ENCODE data around the gene NTHL1.

NTHL1 gene

DNA sequence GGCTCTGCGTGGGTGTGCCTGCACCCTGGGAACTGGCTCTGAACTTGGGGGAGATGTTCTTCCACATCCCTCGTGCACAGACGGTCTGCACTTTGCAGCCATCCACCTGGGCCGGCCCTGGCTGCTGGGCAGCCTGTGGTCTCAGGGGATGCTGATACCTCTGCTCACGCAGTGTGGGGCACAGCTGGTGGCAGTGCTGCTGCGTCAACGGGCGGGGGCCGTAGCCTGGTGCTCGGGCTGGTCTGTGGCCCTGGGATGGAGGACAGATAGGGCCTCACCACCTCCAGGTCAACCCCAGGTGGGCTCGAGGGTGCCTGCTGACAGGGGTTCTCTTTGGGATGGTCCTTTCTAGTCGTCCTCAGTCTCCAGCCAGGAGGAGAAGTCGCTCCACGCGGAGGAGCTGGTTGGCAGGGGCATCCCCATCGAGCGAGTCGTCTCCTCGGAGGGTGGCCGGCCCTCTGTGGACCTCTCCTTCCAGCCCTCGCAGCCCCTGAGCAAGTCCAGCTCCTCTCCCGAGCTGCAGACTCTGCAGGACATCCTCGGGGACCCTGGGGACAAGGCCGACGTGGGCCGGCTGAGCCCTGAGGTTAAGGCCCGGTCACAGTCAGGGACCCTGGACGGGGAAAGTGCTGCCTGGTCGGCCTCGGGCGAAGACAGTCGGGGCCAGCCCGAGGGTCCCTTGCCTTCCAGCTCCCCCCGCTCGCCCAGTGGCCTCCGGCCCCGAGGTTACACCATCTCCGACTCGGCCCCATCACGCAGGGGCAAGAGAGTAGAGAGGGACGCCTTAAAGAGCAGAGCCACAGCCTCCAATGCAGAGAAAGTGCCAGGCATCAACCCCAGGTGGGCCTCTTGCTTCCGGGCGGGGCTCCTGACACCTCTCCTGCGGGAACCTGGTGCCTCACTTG is 36.5 kb upstream of the NTHL1 start:
- no peak for DNase-seq (ENCODE audit: low read depth)

DNA sequence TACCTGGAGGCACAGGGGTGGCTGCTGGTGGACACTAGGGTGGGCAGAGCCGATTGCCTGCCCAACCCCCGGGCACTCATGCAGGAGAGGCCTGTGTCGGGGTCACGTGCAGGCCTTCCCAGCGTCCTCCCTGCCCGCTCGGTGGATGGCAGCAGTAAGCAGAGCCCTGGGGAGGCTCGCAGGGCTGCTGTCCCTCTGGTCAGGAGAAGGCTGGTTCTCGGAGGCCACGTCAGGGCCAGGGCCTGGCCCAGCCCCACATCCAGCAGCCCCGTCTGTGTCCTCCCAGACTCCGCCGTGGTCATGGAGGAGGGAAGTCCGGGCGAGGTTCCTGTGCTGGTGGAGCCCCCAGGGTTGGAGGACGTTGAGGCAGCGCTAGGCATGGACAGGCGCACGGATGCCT is 35.8 kb upstream of the NTHL1 start:
- DNase-seq (ENCODE audit: low read depth): no peak

DNA sequence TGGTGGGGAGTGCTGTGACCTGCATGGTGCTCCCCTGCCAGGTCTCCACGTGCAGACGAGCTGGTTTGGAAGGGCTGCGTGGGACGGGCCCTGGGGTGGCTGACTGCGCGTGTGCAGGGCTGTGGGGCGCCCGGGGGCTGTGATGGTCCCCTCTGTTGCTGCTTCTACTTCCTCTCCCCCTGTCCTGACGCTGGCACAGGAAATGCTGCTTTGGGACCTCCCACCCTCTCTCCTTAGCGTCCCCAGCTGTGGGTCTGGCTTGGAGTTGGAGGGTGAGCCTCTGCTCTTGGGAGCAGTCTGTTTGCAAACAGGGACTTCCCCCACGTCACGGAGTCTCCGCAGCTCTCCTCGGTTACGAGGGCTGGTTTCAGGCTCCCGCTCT is 35.3 kb upstream of the NTHL1 start:
- no peak for DNase-seq (ENCODE audit: low read depth)

DNA sequence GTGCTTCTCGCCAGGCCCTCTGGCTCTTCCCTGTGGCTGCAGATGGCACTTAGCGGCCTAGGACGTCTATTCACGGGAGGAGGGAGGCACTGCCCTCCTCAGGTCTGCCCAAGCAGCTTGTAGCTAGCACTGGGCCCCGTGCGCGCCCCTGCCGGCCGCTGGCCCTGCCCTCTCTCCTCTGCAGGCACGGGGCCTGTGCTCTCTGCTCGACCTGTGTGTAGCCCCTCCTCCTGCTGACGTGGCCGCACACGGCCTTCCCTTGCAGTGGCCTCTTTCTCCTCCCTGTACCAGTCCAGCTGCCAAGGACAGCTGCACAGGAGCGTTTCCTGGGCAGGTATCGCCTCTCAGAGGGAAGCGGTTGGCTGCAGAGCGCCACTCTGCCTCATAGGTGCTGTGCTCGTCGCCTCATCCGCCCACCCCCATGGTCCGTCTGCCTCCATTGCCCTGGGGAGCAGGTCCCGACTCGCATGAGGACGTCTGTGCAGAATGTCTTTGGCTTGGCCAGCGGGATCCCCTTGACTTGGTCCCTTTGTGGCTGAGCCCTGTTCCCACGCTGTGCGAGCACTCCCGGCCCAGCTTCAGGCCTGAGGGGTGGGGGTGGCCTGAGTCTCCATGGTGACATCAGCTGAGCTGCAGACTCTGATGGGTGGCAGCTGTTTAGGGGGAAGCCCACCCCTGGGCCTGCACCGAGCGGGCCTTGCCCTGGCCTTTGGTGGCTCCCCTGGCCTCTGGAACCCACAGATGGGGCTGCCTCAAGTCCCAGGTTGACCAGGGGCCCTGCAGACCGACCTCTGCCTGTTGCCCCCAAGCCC is 34.7 kb upstream of the NTHL1 start:
- no peak for DNase-seq (ENCODE audit: low read depth)

DNA sequence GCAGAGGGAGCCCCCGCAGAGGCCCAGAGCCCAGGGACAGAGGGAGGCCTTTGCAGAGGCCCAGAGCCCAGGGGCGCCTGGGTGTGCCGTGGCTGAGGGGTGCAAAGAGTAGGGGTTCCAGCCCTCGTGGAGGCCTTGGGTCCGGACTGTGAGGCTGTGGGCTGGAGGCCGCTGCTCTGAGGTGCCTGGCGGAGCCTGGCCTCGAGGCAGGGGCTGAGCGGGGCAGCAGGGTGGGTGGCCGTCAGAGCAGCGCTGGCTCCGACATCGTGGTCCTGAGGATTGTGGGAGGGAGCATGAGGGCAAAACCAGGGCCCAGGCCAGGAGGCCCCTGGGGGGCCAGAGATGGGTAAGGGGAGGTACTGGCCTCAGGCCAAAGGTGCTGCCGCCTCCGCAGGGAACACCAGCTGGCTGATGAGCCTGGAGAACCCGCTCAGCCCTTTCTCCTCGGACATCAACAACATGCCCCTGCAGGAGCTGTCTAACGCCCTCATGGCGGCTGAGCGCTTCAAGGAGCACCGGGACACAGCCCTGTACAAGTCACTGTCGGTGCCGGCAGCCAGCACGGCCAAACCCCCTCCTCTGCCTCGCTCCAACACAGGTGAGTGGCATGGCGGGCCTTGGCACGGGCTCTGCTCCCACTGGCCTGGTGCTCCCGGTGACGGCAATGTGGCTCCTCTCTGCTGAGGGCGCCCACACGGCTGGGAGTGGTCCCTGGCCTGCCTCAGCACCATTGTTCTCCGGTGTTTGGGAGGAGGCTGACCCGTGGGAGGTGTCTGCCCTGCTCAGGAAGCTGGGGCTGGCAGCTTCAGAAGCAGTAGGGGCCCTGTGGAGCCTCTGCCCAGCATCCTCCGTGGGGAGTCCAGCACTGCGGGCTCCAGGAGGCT is 33.8 kb upstream of the NTHL1 start:
- DNase-seq (ENCODE audit: low read depth): no peak

DNA sequence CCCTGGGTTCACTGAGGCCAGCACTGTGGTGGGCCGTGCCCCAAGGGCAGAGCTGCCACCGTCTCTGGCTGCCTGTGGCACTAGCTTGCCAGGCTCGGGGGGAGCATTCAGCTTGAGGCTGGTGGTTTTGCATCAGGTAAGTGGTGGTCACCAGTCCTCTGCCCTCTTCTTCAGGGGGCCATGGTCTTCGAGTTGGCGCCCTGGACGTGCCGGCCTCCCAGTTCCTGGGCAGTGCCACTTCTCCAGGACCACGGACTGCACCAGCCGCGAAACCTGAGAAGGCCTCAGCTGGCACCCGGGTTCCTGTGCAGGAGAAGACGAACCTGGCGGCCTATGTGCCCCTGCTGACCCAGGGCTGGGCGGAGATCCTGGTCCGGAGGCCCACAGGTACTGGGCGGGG is 32.4 kb upstream of the NTHL1 start:
- no peak for DNase-seq (ENCODE audit: low read depth)

DNA sequence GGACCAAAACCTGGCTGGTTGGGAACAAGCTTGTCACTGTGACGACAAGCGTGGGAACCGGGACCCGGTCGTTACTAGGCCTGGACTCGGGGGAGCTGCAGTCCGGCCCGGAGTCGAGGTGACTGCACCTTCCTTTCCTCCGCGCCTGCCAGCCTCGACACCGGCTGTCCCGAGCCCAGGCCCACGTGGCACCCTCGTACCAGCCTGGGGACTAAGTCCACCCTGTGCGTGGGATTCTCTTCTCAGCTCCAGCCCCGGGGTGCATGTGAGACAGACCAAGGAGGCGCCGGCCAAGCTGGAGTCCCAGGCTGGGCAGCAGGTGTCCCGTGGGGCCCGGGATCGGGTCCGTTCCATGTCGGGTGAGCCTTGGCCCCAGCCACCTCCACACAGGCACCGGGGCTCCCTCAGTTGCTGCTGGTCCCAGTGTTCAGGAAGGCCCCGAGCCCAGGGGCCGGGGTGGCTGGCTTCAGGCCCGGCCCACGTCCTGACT is 31.7 kb upstream of the NTHL1 start:
- DNase-seq (ENCODE audit: low read depth): no peak

DNA sequence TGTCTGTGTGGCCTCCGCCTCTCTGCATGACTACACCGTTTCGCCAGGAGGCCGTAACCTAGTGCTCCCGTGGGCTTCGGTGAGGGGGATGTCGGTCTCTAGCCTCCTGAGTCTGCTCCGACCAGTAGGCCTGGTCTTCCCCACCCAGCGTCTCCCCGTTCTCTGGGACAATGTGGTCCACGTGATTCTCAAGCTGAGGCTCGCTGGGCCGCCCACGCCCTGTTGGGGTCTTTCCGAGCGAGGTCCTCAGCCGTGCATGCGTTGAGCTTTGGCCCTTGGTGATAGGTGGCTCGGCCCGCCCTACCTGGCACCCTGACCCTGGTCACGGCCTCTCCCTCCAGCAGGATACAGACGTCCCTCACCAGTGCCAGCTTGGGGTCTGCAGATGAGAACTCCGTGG is 31.1 kb upstream of the NTHL1 start:
- no peak for DNase-seq (ENCODE audit: low read depth)

DNA sequence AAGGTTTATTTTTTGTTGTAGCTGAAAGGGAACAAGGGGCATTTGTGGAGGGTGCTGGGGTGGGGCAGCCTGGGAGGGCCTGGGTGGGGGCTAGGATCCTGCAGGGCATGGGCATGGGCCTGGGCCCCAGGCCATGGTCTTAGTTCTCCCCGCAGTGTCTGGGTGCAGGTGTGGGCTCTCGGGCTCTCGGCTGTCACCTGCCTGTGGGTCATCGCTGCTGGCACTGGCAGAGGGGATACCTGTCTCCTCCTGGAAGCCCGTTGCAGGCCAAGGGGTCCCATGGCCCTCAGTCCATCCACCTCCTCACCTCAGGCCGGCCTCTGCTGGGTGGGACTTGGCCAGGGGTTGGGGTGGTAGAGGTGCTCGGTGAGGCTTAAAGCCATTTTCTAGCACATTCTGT is 30.5 kb upstream of the NTHL1 start:
- no peak for DNase-seq (ENCODE audit: low read depth)

DNA sequence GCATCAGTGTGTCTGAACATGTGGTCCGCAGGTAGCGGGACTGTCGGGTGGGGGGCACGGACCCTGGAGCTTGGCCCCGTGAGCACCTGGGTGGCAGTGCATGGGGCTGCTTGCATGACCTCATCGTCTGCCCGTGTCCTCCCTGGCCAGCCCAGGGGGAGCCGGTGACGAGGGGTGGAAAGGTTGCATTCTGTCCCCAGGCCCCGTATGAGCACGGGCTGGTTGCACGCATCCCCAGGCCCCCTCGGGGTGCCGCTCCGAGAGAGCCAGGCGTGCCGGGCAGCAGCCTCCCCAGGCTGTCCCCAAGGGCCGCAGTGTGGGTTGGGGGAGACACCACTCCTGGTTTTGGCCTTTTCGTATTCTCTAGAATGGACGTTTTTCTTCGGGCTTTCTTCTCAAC is 30.1 kb upstream of the NTHL1 start:
- DNase-seq (ENCODE audit: low read depth): no peak

DNA sequence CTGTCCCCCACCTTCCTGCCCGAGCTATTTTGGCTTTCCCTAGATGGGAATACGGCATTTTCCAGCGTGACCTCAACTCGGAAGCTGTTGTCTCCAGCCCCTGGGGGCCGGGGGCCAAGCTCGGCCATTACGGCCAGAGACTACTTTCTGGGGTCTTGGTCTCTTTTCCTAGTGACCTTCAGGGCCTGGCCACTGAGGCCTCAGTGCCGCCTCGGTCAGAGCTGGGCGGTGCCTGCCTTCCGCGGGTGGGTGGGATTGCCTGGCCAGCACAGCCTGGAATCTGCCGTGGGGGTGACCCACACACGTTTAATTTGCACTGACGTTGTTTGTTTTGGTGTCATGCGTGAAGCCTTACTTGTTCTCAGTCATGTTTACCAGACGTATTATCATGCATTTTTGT is 29.4 kb upstream of the NTHL1 start:
- DNase-seq (ENCODE audit: low read depth): no peak

DNA sequence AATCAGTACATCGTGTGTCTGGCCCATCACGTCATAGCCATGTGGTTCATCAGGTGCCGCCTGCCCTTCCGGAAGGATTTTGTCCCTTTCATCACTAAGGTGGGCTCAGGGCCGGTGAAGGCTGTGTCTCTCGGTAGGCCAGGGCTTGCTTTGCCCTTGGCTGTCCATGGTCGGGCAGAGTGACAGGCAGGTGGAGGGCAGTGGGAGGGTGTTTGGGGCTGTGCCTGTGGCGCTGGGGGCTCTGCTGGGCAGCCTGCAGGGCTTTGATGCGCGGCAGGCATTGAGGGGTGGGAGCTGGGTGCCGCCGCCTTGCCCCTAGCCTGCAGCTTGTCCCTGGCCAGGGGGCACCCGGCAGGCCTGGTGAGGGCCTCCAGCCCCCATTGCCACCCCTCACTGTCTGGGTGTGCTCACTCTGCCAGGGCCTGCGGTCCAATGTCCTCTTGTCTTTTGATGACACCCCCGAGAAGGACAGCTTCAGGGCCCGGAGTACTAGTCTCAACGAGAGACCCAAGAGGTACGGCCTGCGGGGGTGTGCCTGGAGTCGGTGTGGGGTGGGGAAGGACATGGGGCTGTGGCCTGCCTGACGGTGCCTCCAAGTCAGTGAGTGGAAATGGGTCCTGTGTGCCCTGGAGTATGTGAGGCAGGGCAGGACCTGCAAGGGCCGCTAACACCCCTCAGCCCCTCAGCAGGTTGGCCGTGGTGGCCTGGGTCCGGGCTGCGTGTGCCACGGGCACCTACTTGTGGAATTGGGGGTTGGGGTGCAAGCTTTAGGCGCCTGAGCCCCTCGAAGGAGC is 28.6 kb upstream of the NTHL1 start:
- no peak for DNase-seq (ENCODE audit: low read depth)

DNA sequence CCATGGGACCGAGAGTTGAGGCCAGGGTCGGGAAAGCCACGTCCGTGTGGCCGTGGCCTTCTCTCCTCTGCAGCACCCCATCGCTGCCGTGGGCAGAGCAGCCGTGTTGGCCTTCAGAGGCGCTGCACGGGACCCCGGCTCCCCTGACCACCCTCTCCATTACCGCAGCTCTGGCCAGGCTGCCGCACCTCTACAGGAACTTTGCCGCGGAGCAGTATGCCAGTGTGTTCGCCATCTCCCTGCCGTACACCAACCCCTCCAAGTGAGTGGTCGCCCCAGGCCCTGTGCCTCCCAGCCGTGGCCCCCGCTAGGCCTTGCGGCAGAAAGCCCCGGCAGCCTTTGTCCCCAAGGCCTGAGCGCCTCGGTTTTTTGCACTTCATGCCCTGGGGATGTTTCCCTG is 28.0 kb upstream of the NTHL1 start:
- DNase-seq (ENCODE audit: low read depth): no peak

DNA sequence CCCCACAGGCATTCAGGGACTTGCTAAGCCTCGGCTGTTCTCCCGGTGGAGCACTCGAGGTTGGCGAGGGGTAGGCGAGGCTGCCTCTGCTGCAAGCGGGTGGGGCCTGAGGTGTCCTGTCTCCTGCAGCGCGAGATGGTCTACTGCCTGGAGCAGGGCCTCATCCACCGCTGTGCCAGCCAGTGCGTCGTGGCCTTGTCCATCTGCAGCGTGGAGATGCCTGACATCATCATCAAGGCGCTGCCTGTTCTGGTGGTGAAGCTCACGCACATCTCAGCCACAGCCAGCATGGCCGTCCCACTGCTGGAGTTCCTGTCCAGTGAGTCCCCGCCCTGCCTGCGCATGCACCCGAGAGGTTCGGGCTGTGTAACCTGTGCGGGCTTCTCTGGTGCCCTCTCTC is 26.4 kb upstream of the NTHL1 start:
- DNase-seq (ENCODE audit: low read depth): no peak

DNA sequence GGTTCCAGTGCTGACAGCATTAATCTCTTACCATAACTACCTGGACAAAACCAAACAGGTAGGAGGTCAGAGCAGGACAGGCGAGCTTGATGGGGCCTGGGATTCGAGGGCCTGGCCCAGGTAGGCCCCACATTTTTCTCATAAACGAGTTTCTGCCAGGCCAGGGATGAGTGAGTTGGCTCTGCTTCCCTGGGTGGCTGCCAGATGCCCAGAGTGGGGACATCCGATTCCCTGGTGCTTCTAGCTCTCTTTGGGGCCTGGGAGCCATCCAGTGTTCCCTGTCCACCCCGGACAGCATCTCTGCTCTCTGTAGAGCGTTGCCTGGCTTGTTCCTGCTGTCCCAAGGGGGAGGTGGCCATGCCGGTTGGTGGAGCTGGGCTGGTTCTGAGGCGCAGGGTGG is 25.3 kb upstream of the NTHL1 start:
- DNase-seq (ENCODE audit: low read depth): no peak

DNA sequence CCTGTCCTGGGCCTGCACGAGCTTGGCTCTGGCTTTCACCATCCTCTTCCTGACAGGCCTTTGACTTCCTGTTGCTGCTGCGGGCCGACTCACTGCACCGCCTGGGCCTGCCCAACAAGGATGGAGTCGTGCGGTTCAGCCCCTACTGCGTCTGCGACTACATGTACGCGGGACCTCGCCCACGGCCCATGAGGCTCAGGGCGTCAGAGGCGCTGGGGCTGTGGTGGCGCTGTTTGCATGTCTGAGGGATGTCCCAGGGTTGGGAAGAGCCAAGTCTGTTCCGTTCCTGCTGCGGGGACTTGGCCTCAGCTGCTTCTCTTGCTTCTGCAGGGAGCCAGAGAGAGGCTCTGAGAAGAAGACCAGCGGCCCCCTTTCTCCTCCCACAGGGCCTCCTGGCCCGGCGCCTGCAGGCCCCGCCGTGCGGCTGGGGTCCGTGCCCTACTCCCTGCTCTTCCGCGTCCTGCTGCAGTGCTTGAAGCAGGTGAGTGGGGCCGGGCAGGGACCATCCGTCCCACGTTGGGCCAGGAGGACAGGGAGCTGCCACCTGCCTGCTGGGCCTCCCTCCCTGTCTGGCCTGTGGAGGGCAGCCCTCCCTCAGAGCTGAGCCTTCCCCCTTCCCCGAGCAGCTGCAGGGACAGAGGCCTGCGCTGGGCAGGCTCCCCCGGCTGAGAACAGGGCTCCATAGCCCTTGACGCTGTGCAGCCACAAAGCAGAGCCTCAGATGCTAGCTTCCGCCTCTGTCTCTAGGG is 24.0 kb upstream of the NTHL1 start:
- DNase-seq (ENCODE audit: low read depth): no peak

DNA sequence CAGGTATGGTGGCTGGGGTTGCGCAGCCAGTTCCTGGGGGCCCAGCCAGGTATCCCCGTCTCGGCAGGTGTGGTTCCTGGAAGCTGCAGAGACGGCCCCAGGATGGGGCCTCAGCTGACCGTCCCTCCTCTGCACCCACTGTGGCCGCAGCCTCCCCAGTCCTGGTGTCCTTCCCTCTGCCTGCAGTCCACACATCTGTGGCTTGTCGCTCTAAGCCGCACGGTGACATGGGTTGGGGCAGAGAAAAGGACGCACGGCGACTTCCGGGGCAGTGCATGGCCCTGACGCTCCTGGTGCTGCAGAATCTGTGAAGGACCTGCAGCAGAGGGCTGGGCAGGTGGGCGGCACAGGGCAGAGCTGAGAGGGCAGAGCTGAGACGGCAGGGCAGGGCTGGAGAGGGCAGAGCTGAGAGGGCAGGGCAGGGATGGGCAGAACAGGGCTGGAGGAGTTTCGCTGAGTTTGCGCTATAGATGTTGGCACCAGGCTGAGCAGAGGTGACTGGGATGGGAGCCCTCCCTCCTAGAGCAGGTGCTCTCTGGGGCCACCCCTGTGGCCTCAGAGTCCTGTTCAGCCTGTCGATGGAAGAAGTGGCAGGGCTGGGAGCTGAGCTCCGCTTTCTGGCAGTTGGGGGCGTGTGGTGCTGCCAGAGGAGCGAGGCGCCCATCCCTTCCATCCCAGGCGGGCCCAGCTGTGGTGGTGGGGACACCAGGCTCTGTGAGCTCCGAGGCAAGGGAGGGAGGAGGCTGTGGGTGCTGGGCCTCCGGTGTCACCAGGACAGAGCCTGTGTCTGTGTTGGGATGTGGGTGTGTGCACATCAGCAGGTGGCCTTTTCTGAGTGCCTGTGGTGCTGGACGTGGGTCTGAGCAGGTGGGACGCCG is 23.2 kb upstream of the NTHL1 start:
- DNase-seq (ENCODE audit: low read depth): no peak

DNA sequence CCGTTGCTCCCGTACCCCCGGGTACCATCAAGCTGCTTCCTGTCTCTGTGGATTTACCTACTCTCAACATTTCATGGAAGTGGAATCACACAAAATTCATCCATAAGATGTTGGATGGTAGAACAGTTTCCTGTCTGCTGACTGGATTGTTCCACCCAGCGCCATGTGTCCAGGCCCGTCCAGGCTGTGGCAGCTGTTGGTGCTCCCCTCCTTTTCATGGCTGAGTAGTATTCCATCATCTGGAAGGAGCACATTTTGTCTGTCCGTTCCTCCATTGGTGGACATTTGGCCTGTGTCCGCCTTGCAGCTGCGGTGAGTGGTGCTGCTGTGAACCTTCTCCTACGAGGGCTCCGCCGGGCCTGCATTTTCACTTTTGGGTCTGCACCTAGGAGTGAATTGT is 18.5 kb upstream of the NTHL1 start:
- DNase-seq (ENCODE audit: low read depth): no peak

DNA sequence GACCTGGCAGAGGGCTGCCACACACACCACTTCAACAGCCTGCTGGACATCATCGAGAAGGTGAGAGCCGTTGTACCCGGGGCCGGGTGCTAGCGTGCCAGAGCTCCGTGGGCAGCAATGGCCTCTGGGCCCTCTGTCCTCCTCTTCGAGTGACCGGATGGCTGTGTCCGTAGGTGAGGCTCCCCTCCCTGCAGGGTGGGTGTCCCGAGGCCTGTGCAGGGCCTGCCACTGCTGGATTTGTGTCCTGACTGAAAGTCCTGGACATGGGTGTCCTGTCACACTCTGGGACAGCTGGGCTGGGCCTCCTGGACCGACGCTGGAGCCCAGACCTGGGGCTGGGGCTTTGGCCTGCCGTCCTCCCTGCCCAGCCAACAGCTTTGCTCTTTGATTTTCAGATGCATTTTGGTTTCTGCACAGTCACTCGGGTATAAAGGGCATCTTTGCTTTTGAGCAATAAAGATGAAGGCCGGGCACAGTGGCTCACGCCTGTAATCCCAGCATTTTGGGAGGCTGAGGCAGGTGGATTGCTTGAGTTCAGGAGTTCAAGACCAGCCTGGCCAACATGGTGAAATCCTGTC is 16.8 kb upstream of the NTHL1 start:
- no peak for DNase-seq (ENCODE audit: low read depth)

Data from EH (cell line).